Measurements from ENCODE around the gene UBXN4.

GRCh38 chr2:135783439-135783838 is 41.8 kb downstream of the UBXN4 start:
- no peak for TF ChIP-seq ZNF274 (IDR thresholded peaks at IDR 0.05; ENCODE audit: low read depth, low read length)
- no peak for TF ChIP-seq YY1 (IDR thresholded peaks at IDR 0.05; ENCODE audit: insufficient read depth, insufficient read length)
- TF ChIP-seq SUZ12 (IDR thresholded peaks at IDR 0.05; ENCODE audit: extremely low read depth, insufficient read depth, insufficient read length), result no peak

Measured in NT2/D1 (cell line).